Raji (cell line): ENCODE data around the gene SCYGR7.

Experiments used
- POLR2A ChIP-seq: IDR thresholded peaks from 2 replicates; pipeline ENCODE4 v1.6.1; 2011; ENCODE audit warnings: low read depth, low read length, control low read depth; ENCODE audit not compliant: insufficient read depth

The SCYGR7 gene, protein sequence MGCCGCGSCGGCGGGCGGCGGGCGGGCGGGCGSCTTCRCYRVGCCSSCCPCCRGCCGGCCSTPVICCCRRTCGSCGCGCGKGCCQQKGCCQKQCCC

DNA sequence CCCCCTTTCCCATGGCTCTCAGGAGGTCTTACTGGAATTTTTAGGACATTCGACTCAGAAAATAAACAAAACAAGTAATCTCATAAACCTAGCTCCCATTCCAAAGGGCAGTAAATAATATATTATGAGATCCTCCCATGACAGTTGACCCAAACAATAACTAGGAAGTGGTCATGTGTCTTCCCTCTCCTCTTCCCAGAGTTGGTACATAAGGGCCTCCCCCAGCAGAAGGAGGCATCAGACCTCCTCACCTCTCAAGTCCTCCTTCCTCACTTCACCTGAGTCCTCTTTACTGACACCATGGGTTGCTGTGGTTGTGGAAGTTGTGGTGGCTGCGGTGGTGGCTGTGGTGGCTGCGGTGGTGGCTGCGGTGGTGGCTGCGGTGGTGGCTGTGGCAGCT is at the start of gene SCYGR7:
Gene SCYGR7, plus strand, starts transcription at position 301 of the 400 bp plus-strand sequence. Its CDS starts 0 bp downstream, at position 301.
- no peak for TF ChIP-seq POLR2A

DNA sequence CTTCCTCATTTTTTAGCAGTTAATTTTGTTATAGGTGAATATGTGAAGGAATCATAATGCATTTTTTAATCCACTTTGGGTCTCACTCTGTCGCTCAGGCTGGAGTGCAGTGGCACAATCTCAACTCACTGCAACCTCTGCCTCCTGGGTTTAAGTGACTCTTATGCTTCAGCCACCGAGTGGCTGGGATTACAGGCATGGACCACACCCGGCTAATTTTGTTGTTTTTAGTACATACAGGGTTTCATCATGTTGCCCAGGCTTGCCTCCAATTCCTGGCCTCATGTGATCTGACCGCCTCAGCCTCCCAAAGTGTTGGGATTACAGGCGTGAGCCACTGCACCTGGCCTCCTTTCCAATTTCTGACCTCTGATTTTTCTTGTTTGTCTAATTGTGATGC is 43.9 kb upstream of the SCYGR7 start:
- TF ChIP-seq POLR2A = no peak

DNA sequence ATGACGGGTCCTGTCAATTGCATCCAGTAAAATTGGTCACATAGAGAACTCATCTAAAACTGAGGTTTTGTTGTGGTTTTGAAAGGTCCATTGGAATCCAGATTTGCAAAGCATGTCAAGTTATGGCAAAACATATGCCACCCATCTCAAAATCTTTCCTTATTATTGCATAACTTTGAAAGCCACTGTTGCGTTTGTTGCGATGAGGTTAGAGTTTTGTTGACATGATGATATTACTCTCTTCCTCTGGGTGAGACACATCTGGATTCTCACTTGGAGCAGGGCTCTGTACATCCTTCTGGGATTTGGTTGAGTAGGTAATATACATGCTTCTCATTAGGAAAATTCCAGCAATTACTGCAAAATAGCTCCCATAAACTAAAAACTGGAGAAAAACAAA is 40.9 kb upstream of the SCYGR7 start:
- TF ChIP-seq POLR2A = no peak

DNA sequence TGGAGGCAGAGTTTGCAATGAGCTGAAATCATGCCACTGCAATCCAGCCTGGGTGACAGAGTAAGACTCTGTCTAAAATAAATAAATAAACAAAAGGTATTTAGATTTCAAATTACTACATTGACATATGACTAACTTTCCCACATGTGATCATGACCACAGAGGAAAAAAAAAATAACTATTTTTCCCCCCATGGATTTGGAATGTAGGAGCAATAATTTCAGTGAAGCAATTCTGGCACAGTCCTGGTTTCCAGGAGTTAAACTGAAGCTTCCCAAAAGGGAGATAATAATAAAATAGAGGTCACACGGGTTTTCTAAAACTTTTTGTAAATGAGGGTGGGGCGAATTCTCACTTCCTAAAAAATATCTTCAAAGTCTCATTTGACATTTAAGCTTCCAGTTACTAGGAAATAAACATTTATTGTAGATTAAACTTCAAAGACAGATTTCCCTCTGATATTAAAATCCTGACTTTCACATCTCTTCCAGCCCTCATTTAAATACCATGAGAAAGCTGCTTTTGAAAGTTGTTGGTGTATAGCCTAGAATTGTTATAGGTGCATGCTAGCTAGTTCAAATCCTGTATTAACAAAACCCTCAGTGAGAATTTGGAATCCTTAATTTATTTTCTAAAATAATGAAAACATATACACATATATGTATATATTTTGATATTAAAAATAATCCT is 31.0 kb upstream of the SCYGR7 start:
- TF ChIP-seq POLR2A = no peak

DNA sequence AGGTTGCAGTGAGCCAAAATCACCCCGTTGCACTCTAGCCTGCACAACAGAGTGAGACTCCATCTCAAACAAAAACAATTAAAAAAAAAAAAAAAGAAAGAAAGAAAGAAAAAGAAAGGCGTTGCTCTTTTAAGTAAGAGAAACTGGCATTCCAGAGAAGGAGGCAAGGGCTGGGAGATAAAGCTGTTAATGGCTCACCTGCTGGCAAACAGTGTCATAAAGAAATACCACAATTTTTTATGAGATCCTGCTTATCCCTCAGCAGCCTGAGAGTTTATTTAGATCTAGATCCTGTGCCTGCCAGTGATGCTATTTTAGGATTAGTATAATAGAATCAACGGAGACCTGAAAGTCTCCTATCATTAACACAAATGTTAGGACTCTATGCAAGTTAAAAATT is 26.6 kb upstream of the SCYGR7 start:
- no peak for TF ChIP-seq POLR2A

DNA sequence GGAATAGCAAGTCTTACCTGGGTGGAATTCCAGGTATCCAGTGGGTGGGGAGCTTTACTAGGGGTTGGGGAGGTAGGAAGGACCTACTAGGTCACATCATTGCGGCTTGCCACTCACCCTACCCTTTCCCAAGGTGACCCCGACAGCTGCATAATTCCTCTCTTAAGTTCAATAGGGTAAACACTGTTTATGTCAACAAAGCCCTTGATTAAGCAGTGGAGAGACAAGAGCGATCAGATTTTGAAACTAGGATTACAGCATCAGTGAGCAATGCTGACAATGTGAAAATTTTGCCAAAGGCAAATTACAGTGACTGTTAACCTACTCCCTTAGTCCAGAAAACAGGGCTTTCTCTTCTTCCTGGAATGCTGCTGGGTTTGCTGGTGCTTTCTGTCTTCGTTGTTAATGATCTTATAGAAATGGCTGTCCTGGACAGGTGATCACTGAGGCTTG is 24.8 kb upstream of the SCYGR7 start:
- TF ChIP-seq POLR2A = no peak

DNA sequence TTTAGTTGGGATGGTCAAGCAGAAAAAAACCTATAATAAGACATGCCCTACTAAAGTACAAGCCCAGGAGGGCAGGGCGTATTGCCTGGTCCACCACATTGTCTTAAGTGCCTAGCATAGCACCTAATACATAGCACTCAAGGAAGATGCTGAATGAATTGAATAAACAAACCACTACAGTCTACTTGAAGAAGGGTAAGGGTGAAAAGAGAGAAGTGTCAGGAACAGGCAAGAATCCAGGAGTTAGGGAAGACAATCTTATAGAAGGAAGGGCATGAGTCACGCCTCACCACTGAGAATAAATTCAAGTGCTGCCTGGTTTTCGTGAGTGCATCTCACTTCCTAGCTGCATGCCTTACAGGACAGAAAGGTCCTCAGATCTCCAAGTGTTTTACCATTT is 24.2 kb upstream of the SCYGR7 start:
- TF ChIP-seq POLR2A = no peak

DNA sequence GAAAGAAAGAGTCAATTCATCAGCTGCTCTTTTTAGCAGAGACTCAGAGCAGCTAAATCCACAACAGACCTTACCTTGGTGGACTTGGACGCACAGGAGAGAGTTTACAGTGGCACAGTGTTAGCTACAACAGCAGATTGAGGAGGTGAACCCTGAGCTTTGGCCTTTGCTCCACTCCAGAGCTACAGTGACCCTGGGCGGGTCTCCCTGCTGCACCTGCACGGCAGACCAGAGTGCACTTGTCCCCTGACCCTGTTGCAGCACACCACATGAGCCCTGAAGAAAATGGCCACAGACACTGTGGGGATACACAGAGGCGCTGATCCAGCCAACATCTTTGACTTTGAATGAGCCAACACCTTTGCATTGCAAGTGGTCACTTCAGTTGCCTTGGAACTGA is 21.3 kb upstream of the SCYGR7 start:
- no peak for TF ChIP-seq POLR2A

DNA sequence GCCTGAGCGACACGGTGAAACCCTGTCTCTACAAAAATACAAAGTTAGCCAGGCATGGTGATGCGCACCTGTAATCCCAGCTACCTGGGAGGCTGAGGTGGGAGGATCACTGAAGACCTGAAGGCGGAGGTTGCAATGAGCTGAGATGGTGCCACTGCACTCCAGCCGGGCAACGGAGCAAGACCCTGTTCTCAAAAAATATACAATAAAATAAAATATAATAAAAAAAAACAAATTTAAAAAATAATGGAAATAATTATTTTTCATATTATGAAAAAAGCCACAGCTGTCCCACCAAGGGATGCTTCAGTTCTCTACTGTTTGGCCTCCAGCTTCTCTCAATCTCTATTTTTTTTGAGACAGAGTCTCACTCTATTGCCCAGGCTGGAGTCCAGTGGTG is 20.7 kb upstream of the SCYGR7 start:
- TF ChIP-seq POLR2A = no peak

DNA sequence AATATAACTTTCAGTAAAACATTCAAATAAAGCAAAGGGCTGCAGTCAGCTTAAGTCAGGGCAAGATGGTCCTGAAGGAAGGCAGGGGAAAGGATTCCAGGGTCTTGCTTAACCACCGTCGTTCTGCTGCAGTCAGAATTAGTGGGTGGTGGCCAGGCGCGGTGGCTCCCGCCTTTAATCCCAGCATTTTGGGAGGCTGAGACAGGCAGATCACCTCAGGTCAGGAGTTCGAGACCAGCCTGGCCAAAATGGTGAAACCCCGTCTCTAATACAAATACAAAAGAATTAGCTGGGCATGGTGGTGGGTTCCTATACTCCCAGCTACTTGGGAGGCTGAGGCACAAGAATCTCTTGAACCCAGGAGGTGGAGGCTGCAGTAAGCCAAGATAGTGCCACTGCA is 17.1 kb upstream of the SCYGR7 start:
- no peak for TF ChIP-seq POLR2A

DNA sequence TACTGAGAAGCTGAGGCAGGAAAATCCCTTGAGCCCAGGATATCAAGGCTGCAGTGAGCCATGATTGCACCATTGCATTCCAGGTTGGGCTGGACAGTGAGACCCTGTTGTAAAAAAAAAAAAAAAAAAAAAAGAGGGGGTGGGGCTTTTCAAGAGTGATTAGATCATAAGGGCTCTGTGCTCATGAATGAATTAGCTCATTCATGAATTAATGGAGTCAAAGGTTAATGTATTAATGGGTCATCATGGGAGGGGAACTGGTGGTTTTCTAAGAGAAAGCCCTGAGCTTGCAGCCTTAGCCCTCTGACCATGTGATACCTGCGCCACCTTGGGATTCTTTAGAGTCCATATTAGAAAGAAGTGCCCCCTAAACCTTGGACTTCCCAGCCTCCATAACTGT is 14.8 kb upstream of the SCYGR7 start:
- TF ChIP-seq POLR2A = no peak

DNA sequence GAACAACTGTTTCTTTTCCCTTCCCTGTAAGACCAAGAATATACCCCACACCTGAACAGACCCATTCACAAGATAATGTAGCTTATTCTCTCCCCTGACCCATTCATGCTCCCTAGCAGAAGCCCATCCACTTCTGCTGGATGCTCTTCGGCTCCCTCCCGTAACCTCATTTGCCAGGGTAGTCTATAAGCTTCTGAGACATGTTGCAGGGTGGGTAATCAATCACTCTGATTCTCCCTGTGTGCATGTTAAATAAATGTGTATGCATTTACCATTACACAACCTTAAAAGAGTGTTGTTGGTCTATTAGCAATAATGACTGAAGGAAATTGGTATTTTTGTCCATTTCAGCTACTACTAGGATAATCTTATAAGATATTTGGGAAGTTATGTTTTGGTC is 11.6 kb upstream of the SCYGR7 start:
- TF ChIP-seq POLR2A = no peak

DNA sequence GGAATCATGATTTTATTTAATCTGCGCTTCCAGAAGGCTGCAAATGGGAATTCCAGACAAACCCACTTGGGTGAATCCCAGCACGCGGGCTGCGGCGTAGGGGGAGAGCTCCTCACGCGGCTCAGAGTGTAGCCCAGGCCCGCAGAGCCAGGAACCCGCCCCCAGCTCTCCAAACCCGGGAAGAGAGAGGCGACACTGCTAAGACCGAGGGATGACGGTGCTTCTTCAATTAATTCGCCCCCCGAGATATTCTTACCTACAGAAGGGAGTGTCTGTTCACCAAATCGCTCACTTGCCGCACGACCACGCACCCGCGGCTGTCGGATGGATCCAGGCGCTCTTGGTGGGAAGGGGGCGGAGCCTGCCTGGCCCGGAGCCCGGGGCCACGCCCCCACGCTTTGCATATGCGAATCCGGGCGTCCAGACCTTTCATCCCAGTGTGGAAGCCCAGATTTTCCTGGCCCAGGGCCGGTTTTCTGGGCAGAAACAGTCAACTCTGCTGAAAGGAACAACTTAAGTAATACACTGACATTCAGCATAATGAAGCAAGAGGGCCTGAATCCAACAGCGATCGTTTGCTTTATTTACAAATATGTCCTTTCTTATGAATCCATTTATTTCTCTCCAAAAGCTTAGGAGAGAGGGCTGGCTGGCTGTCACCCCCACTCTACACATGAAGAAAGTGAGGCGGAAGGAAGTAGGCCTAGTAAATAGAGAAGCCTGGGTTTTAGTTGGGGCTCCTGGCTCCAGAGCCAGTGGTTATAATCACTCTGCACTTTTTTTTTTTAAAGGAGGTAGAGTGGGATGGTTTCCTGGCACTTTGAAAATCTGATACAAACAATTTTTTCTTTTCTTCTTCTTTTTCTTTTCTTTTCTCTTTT is 10.2 kb upstream of the SCYGR7 start, which contains the start of gene SLC19A3:
Gene SLC19A3, minus strand, starts transcription at position 342 of the 881 bp plus-strand sequence. CDS start 15,710 bp downstream, outside the sequence.
- TF ChIP-seq POLR2A = no peak

DNA sequence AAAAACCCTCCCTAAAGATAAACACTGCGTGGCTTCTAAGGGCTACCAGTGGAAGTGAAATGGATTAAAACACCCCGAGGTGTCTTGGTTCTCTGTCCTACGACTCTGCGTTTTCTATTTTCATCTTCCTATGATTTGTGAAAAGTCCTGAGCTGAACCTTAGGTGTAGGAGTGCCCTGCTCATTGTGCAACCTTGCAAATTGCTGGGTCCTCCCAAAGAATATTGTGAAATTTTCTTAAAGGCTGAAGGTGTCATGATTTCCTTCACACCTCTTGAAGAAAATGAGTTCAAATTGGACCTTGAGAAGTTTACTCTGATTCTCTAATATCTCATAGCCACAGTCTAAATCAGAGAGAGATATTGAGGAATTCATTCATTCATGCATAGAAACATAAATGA is 8.5 kb upstream of the SCYGR7 start:
- TF ChIP-seq POLR2A = no peak

DNA sequence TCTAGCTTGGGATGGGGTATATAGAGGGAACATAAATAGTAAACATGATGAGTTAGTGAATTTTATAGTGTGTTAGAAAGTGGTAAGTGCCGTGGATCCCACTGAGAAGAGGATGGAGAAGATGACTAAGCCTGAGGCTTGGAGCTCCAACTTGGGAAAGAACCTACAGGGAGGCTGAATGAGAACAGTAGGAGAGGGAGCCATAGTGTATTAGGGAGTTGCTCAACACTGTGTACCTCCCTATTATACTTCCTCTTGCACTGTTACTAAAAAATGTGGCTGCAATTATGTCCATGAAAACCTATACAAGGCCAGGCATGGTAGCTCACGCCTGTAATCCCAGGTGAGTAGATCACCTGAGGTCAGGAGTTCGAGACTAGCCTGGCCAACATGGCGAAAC is 7.5 kb upstream of the SCYGR7 start:
- no peak for TF ChIP-seq POLR2A
